WTC11 (cell line): Measurements from ENCODE around the gene ITGAX. TPM values are rescaled to one million over a fixed set of nuclear protein-coding genes. Genes with fewer than 3 reads are reported as not detected.

Experiments
- ATF1 ChIP-seq: sonication (generic); formaldehyde crosslinking; IDR thresholded peaks from 2 replicates; pipeline ENCODE4 v1.8.1; 2023; ENCODE audit warnings: mild to moderate bottlenecking, moderate library complexity, missing genetic modification reagents
- ELF4 ChIP-seq: sonication (generic); formaldehyde crosslinking; IDR thresholded peaks from 2 replicates; pipeline ENCODE4 v1.8.1; 2022; ENCODE audit warnings: low read depth, mild to moderate bottlenecking, moderate library complexity, missing genetic modification reagents
- HMGXB4 ChIP-seq: sonication (generic); formaldehyde crosslinking; IDR thresholded peaks from 2 replicates; pipeline ENCODE4 v1.8.1; 2023; ENCODE audit warnings: mild to moderate bottlenecking, moderate library complexity, missing genetic modification reagents
- MAX ChIP-seq: sonication (generic); formaldehyde crosslinking; IDR thresholded peaks from 2 replicates; pipeline ENCODE4 v1.8.0; 2022; ENCODE audit warnings: mild to moderate bottlenecking, missing genetic modification reagents
- NFE2L1 ChIP-seq: sonication (generic); formaldehyde crosslinking; IDR thresholded peaks from 2 replicates; pipeline ENCODE4 v1.8.1; 2023; ENCODE audit warnings: missing genetic modification reagents
- PRDM15 ChIP-seq: sonication (generic); formaldehyde crosslinking; IDR thresholded peaks from 2 replicates; pipeline ENCODE4 v1.8.0; 2022; ENCODE audit warnings: missing genetic modification reagents
- PREB ChIP-seq: sonication (generic); formaldehyde crosslinking; IDR thresholded peaks from 2 replicates; pipeline ENCODE4 v1.8.1; 2022; ENCODE audit warnings: mild to moderate bottlenecking, missing genetic modification reagents, moderate library complexity, borderline replicate concordance
- SMAD4 ChIP-seq: sonication (generic); formaldehyde crosslinking; IDR thresholded peaks from 2 replicates; pipeline ENCODE4 v1.8.0; 2022; ENCODE audit warnings: mild to moderate bottlenecking, missing genetic modification reagents
- ZNF263 ChIP-seq: sonication (generic); formaldehyde crosslinking; IDR thresholded peaks from 2 replicates; pipeline ENCODE4 v1.8.1; 2022; ENCODE audit warnings: low read depth, mild to moderate bottlenecking, moderate library complexity, missing genetic modification reagents
- ZNF423 ChIP-seq: fragments of 250-450 bp; sonication (Bioruptor Pico); IDR thresholded peaks from 2 replicates; pipeline ENCODE4 v2.1.2; 2022; ENCODE audit warnings: mild to moderate bottlenecking, moderate library complexity
- ZNF532 ChIP-seq: fragments of 250-450 bp; sonication (Bioruptor Pico); IDR thresholded peaks from 2 replicates; pipeline ENCODE4 v1.9.0; 2021; ENCODE audit warnings: mild to moderate bottlenecking, borderline replicate concordance
- total RNA-seq: library from RNA; stranded (reverse); gene quantifications from 3 replicates; pipeline ENCODE4 v1.2.3, GENCODE V29; 2021

The ITGAX gene
- total RNA-seq, 1 experiment from 2014 or later = 0.33 TPM

GRCh38 chr16:31430380-31431052 lies 75.5 kb downstream of the ITGAX start (continued):
- TF ChIP-seq PRDM15 (CRISPR knock-in tag) = no peak
- TF ChIP-seq HMGXB4 (CRISPR knock-in tag) = no peak
- TF ChIP-seq ATF1 (CRISPR knock-in tag) = no peak
- TF ChIP-seq SMAD4 (CRISPR knock-in tag) = no peak
- TF ChIP-seq NFE2L1 = no peak
- TF ChIP-seq ZNF423 (CRISPR knock-in tag) = no peak
- TF ChIP-seq ZNF263 = no peak
- TF ChIP-seq ZNF532 (CRISPR knock-in tag) = no peak
- no peak for TF ChIP-seq MAX (CRISPR knock-in tag)
- TF ChIP-seq ELF4 = no peak
- no peak for TF ChIP-seq PREB

Other genes starting within 250 kb of the ITGAX start
- 58.3 to 71.3 TPM (median 69.3 TPM) in 3 replicates for gene BCKDK, start 246.8 kb upstream of the ITGAX start, total RNA-seq
- gene KAT8, start 237.5 kb upstream of the ITGAX start, total RNA-seq = 65.7 to 70.8 TPM (median 69.8 TPM) in 3 replicates
- 78.8 to 127 TPM (median 127 TPM) in 3 replicates for gene PRSS8, start 219.4 kb upstream of the ITGAX start, total RNA-seq
- 0.48 to 1.5 TPM (median 1.3 TPM) in 3 replicates for gene PRSS36, start 205.1 kb upstream of the ITGAX start, total RNA-seq
- 631 to 770 TPM (median 679 TPM) in 3 replicates for gene FUS, start 175.0 kb upstream of the ITGAX start, total RNA-seq
- gene PYCARD, start 152.4 kb upstream of the ITGAX start, total RNA-seq = 35.2 to 45.5 TPM (median 42.4 TPM) in 3 replicates
- gene TRIM72, start 141.1 kb upstream of the ITGAX start, total RNA-seq = 1.8 to 2.5 TPM (median 2.4 TPM) in 3 replicates
- gene PYDC1, start 138.0 kb upstream of the ITGAX start, total RNA-seq = 1.9 to 9.5 TPM (median 6.1 TPM) in 3 replicates
- gene ITGAM, start 95.2 kb upstream of the ITGAX start, total RNA-seq = 0.82 to 1.1 TPM (median 0.94 TPM) in 3 replicates
- gene ITGAD, start 38.2 kb downstream of the ITGAX start, total RNA-seq = not detected in 3 replicates
- 0.48 to 1.0 TPM in 2 of 3 replicates, not detected in the other for gene COX6A2, start 73.2 kb downstream of the ITGAX start, total RNA-seq
- gene ZNF843, start 87.6 kb downstream of the ITGAX start, total RNA-seq = 0.48 to 0.71 TPM (median 0.50 TPM) in 3 replicates
- gene ARMC5, start 104.3 kb downstream of the ITGAX start, total RNA-seq = 11.3 to 13.2 TPM (median 13.0 TPM) in 3 replicates
- gene TGFB1I1, start 117.0 kb downstream of the ITGAX start, total RNA-seq = 4.3 to 5.3 TPM (median 4.6 TPM) in 3 replicates
- gene SLC5A2, start 127.9 kb downstream of the ITGAX start, total RNA-seq = 0.83 to 1.7 TPM (median 1.1 TPM) in 3 replicates
- 35.9 to 41.8 TPM (median 39.4 TPM) in 3 replicates for gene RUSF1, start 153.2 kb downstream of the ITGAX start, total RNA-seq
- 0.60 to 0.81 TPM in 2 of 3 replicates, not detected in the other for gene AHSP, start 172.7 kb downstream of the ITGAX start, total RNA-seq